Upper lobe of right lung (tissue), 1 donor: Measurements from ENCODE around the gene C4BPB. TPM values are rescaled to one million over a fixed set of nuclear protein-coding genes. Genes with fewer than 3 reads are reported as not detected.

Source experiments
- ATAC-seq: fragments of 200-7000 bp; cut with Tn5 transposase; one replicate; pipeline ENCODE4 v1.9.1; 2020; ENCODE audit warnings: mild to moderate bottlenecking, moderate library complexity
- DNase-seq: peaks from one replicate; pipeline ENCODE4 v3.0.0-alpha.2; 2020
- H3K27ac ChIP-seq: fragments of 200-600 bp; one replicate; pipeline ENCODE4 v1.8.0; 2022
- H3K27me3 ChIP-seq: fragments of 200-600 bp; one replicate; pipeline ENCODE4 v1.8.0; 2022; ENCODE audit warnings: mild to moderate bottlenecking
- H3K36me3 ChIP-seq: fragments of 200-600 bp; one replicate; pipeline ENCODE4 v1.8.0; 2022
- H3K4me1 ChIP-seq: fragments of 200-600 bp; one replicate; pipeline ENCODE4 v1.8.0; 2022
- H3K4me3 ChIP-seq: fragments of 200-600 bp; one replicate; pipeline ENCODE4 v1.8.0; 2022; ENCODE audit warnings: mild to moderate bottlenecking
- H3K9me3 ChIP-seq: fragments of 200-600 bp; one replicate; pipeline ENCODE4 v1.8.0; 2022
- CTCF ChIP-seq: fragments of 200-600 bp; IDR thresholded peaks from one replicate; pipeline ENCODE4 v1.8.0; 2022; ENCODE audit warnings: antibody characterized with exemption
- intact Hi-C: fragments of 100-400 bp; cut with DNase I; formaldehyde crosslinking; loops from one replicate; pipeline ENCODE4 v1.11.0; 2022
- total RNA-seq: library from RNA; stranded (reverse); fragmentation: NEBNext Ultra II Directional; extraction: Animal tissue kit (Norgen Biotek cat#: 25700); gene quantifications from one replicate; pipeline ENCODE4 v1.2.1, GENCODE V29; 2021
- donor health status: DM: no; HTN: yes; CAD: no; lungs with severe emphysema.

Gene C4BPB
- total RNA-seq, 1 donor from 2014 or later = 6.6 TPM

DNA sequence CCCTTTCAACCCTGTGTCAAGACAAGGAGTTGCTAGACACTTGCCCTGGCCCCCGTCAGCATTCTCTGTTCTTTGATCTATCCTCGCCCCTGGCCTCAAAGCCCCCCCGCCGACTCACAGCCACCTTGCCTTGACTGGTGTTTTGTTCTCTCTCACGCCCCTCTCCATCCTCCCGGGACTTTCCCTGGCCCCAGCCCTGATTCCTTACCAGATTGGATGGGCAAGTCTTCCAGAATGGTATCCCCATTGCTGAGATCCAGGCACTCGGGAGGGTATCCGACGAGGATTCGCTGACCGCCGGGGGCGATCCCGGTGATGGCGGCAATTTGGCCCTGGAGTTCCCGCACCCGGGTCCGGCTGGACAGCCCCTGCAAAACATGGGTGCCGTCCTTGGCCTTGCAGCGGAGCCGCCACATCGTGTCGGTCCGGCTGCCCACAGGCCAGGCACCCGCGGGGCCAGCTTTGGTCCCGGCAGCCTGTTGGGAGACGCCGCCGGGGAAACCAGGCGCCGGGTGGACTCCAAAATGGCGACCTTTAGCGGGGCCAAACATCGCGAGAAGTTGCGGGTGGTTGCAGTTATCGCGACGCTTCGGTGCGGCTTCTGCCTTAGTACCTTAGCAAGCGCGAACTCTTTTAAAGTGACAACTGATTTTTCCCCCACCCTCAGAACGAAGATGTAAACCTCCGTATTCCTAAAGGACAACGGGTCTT is 38.0 kb upstream of the C4BPB start:
- peak overlapping the region; percentile 86 for H3K4me3 ChIP-seq
- ATAC-seq = peak; percentile 67
- H3K4me1 ChIP-seq = peaks cover 40% of the 10 kb centered on the region
- intact Hi-C loops = no loop called here
- H3K27me3 ChIP-seq = no peaks in the 10 kb centered on the region
- peak; percentile 95 for DNase-seq
- no peaks in the 10 kb centered on the region for H3K9me3 ChIP-seq
- no peak for TF ChIP-seq CTCF
- H3K27ac ChIP-seq = peak overlapping the region; percentile 86
- H3K36me3 ChIP-seq = peaks cover 29% of the 10 kb centered on the region

GRCh38 chr1:207051191-207051943 is 37.3 kb upstream of the C4BPB start, which contains the start of gene YOD1:
TSS of gene YOD1 (minus strand) at chr1:207051208. CDS start at chr1:207051030, 178 bp downstream.
- H3K4me3 ChIP-seq = peak within 1 kb of the TSS; percentile 86
- ATAC-seq (peak; percentile 19), DNase-seq (no peak)
- intact Hi-C loops = no loop called here
- no peak for TF ChIP-seq CTCF
- peak within 1 kb of the TSS; percentile 86 for H3K27ac ChIP-seq
- no peaks in the 10 kb centered on the region for H3K9me3 ChIP-seq
- peaks cover 27% of the 10 kb centered on the region for H3K36me3 ChIP-seq
- peaks cover 33% of the 10 kb centered on the region for H3K4me1 ChIP-seq
- no peaks in the 10 kb centered on the region for H3K27me3 ChIP-seq

DNA sequence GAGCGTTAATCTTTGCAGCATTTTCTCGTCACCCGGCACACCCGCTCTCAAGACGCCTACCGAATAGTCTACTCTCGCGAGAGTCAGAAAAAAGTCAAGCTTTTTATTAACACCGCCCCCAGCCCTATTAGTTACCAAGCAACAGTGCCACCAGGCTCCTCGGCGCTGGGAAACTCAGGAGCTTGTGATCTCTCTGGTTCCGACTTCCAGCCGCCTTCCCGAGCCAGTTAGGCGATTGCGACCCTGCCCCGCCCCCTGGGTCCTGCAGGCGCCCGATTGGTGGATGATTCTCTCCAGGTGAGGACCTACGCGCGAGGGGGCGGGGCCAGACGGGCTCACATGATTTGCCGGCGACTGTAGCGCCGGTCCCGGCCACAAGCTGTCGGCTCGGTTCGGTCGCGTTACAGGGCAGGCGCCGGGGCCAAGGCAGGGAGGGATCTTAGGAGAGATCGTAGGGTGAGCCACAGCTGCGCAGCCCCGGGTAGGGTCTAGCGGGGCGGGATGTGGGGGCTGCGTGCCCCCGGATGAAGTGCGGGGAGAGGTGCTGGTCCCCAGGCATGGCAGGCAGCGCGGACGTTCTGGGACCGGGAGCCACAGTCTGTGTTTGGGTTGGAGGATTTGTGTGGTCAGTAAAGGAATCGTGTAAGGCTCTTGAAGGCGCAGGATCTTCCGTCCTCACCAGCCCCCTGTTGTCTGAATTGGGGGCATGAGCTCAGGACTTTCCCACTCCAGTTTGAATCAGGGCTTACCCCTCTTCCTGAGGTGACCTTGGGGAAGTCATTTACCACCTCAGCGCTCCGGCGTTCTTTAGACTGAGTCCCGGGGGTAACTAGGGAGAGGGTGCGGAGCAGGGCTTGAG is 35.5 kb upstream of the C4BPB start, which contains the start of gene PFKFB2:
Gene PFKFB2, plus strand, starts transcription at position 365 of the 859 bp plus-strand sequence. CDS start 1,443 bp downstream, outside the sequence.
- H3K27me3 ChIP-seq = no peaks in the 10 kb centered on the region
- intact Hi-C loops = no loop called here
- peaks cover 14% of the 10 kb centered on the region for H3K36me3 ChIP-seq
- ATAC-seq = peak; percentile 94
- peak; percentile 100 for DNase-seq
- peak; percentile 20 for TF ChIP-seq CTCF
- no peaks in the 10 kb centered on the region for H3K9me3 ChIP-seq
- peaks cover 17% of the 10 kb centered on the region for H3K4me1 ChIP-seq
- peak within 1 kb of the TSS; percentile 90 for H3K27ac ChIP-seq
- peak within 1 kb of the TSS; percentile 71 for H3K4me3 ChIP-seq

- peak overlapping the region; percentile 71 for H3K4me3 ChIP-seq
- ATAC-seq = no peak
Observed at GRCh38 chr1:207054491-207054890, 34.2 kb upstream of the C4BPB start.

More at GRCh38 chr1:207054491-207054890, 34.2 kb upstream of the C4BPB start:
- no peaks in the 10 kb centered on the region for H3K9me3 ChIP-seq
- intact Hi-C loops = no loop called here
- H3K36me3 ChIP-seq = peaks cover under 1% of the 10 kb centered on the region
- H3K4me1 ChIP-seq = peaks cover 11% of the 10 kb centered on the region
- H3K27ac ChIP-seq = peak overlapping the region; percentile 90
- TF ChIP-seq CTCF = no peak
- DNase-seq = no peak
- no peaks in the 10 kb centered on the region for H3K27me3 ChIP-seq
